Right atrium auricular region (tissue), 2 donors: ENCODE results near the gene CRELD2. TPM values are rescaled to one million over a fixed set of nuclear protein-coding genes. Genes with fewer than 3 reads are reported as not detected.
A peak's percentile ranks its signal among the peaks of the same experiment; 100 is the strongest.

ENCODE experiments used
- DNase-seq: peaks from one replicate; pipeline ENCODE4 v3.0.0-alpha.2; 2019; ENCODE audit warnings: low spot score
- H3K27ac ChIP-seq, 2 donors: fragments of 200-600 bp; sonication (generic); 1 replicate in 1 of 2; 2 replicates in 1 of 2; pipeline ENCODE4 v1.5.1; 2016 to 2019
- H3K27me3 ChIP-seq, 2 donors: fragments of 200-600 bp; sonication (generic); one replicate each; pipeline versions ENCODE4 v1.5.1 to v1.6.0; 2017 to 2019
- H3K36me3 ChIP-seq: fragments of 200-600 bp; sonication (generic); one replicate; pipeline ENCODE4 v1.5.1; 2016
- H3K4me1 ChIP-seq, 2 donors: fragments of 200-600 bp; sonication (generic); one replicate each; pipeline versions ENCODE4 v1.5.1 to v1.6.0; 2017 to 2019
- H3K4me3 ChIP-seq, 2 donors: fragments of 200-600 bp; sonication (generic); 1 replicate in 1 of 2; 2 replicates in 1 of 2; pipeline ENCODE4 v1.5.1; 2017 to 2019; ENCODE audit warnings: mild to moderate bottlenecking in 1 of 2, moderate library complexity in 1 of 2
- H3K9me3 ChIP-seq, 2 donors: fragments of 200-600 bp; sonication (generic); one replicate each; pipeline ENCODE4 v1.5.1; 2019
- total RNA-seq, 2 donors: library from RNA; depleted of rRNA; stranded (reverse); fragments of >200 nt; gene quantifications; one replicate each; pipeline ENCODE4 v1.1.0, GENCODE V29; 2016
- TF ChIP-seq, protein P1 (sequence below), 2 donors: fragments of 200-600 bp; sonication (generic); IDR thresholded peaks; one replicate each; pipeline ENCODE4 v1.5.1; 2019; ENCODE audit warnings: antibody characterized with exemption in 2 of 2

CRELD2 gene
- total RNA-seq, 2 donors from 2014 or later: 16.1 to 28.5 TPM

DNA sequence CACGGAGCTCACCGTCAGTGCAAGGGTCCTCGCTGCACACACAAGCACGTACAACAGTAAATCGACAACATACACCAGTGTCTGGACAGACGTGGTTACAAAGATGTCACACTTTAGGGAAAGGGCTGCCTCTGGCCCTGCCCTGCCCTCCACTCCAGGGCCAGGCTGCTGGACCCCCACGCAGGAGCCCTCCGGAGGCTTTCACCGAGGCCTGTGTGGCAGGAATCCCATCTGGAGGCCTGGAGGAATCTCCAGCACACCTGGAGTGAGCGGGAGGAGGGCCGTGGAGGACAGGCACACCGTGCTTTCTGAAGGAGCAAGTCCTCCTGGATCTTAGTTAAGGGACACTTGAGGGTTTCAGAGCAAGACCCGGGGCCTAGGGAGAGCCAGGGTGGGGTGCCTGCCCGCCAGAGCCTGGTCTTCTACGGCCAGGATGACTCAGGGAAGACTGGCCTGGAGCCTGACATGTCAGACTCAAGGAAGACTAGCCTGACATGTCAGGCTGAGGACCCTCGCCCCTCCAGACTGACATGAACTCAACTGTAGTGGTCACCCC, 40.0 kb downstream of the CRELD2 start:
- no peak overlapping the region for H3K4me3 ChIP-seq
- peaks cover 0 to 57% of the 10 kb centered on the region in 2 donors for H3K4me1 ChIP-seq
- DNase-seq: no peak
- peak overlapping the region; percentile 7 to 98 for H3K27ac ChIP-seq
- TF ChIP-seq, protein P1, sequence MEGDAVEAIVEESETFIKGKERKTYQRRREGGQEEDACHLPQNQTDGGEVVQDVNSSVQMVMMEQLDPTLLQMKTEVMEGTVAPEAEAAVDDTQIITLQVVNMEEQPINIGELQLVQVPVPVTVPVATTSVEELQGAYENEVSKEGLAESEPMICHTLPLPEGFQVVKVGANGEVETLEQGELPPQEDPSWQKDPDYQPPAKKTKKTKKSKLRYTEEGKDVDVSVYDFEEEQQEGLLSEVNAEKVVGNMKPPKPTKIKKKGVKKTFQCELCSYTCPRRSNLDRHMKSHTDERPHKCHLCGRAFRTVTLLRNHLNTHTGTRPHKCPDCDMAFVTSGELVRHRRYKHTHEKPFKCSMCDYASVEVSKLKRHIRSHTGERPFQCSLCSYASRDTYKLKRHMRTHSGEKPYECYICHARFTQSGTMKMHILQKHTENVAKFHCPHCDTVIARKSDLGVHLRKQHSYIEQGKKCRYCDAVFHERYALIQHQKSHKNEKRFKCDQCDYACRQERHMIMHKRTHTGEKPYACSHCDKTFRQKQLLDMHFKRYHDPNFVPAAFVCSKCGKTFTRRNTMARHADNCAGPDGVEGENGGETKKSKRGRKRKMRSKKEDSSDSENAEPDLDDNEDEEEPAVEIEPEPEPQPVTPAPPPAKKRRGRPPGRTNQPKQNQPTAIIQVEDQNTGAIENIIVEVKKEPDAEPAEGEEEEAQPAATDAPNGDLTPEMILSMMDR (IDR thresholded peaks at IDR 0.05): no peak
- peaks cover 20% of the 10 kb centered on the region for H3K36me3 ChIP-seq
- H3K27me3 ChIP-seq: no peaks in the 10 kb centered on the region
- no peaks in the 10 kb centered on the region for H3K9me3 ChIP-seq

- peaks cover 27% of the 10 kb centered on the region for H3K36me3 ChIP-seq
- DNase-seq: no peak
- no peaks in the 10 kb centered on the region for H3K9me3 ChIP-seq
- TF ChIP-seq, protein P1 (IDR thresholded peaks at IDR 0.05): no peak
- H3K27ac ChIP-seq: peak overlapping the region; percentile 96 to 98
- H3K4me1 ChIP-seq: peaks cover 0 to 57% of the 10 kb centered on the region in 2 donors
- peak overlapping the region; percentile 80 to 83 for H3K4me3 ChIP-seq
- no peaks in the 10 kb centered on the region for H3K27me3 ChIP-seq
These were observed 40.7 kb downstream of the CRELD2 start for GRCh38 chr22:49958931-49959781.

- DNase-seq: no peak
These were observed 41.3 kb downstream of the CRELD2 start for GRCh38 chr22:49959782-49960158.

DNA sequence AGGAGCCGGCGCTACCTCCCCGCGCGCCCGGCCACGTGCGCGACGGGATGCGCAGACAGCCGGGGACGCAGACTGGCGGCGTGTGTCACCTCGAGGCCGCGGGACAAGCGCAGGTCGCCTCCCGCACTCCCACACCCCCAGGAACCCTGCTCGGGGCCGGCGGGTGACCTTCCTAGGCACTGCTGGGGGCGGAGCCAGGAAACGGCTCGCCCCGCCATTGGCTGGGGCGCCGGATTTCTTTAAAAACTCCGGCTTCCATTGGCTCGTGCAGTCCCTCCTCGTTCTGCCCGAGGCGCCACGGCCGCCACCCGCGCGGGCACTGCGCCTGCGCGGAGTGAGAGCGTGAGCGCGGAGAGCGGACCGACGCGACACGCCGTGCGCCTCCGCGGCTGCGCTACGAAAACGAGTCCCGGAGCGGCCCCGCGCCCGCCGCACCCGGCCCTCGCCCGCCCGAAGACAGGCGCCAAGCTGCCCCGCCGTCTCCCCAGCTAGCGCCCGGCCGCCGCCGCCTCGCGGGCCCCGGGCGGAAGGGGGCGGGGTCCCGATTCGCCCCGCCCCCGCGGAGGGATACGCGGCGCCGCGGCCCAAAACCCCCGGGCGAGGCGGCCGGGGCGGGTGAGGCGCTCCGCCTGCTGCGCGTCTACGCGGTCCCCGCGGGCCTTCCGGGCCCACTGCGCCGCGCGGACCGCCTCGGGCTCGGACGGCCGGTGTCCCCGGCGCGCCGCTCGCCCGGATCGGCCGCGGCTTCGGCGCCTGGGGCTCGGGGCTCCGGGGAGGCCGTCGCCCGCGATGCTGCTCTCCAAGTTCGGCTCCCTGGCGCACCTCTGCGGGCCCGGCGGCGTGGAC, 41.9 kb downstream of the CRELD2 start, which contains the start of gene PIM3:
Gene PIM3 (plus strand): TSS at position 614 of the 846 bp plus-strand sequence. CDS start 176 bp downstream, at position 790.
- TF ChIP-seq, protein P1 (IDR thresholded peaks at IDR 0.05): no peak
- peaks cover 0 to 57% of the 10 kb centered on the region in 2 donors for H3K4me1 ChIP-seq

More at GRCh38 chr22:49959782-49960158, 41.3 kb downstream of the CRELD2 start:
- peak overlapping the region; percentile 80 to 83 for H3K4me3 ChIP-seq
- no peaks in the 10 kb centered on the region for H3K9me3 ChIP-seq
- H3K27ac ChIP-seq: peak overlapping the region; percentile 96 to 98
- TF ChIP-seq, protein P1 (IDR thresholded peaks at IDR 0.05): no peak
- no peaks in the 10 kb centered on the region for H3K27me3 ChIP-seq
- H3K4me1 ChIP-seq: peaks cover 0 to 57% of the 10 kb centered on the region in 2 donors
- peaks cover 30% of the 10 kb centered on the region for H3K36me3 ChIP-seq

DNA sequence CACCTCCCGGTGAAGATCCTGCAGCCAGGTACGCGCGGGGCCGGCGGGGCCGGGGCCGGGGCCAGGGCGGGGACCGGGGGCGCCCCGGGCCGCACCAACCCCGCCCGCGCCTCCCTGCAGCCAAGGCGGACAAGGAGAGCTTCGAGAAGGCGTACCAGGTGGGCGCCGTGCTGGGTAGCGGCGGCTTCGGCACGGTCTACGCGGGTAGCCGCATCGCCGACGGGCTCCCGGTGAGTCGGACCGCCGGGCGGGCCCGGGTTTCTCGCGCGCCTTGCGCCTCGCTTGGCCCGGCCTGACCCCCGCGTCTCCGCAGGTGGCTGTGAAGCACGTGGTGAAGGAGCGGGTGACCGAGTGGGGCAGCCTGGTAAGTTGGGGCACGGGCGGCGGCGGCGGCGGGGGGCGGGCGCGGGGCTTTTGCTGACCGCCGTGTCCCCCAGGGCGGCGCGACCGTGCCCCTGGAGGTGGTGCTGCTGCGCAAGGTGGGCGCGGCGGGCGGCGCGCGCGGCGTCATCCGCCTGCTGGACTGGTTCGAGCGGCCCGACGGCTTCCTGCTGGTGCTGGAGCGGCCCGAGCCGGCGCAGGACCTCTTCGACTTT, 42.7 kb downstream of the CRELD2 start:
- no peaks in the 10 kb centered on the region for H3K9me3 ChIP-seq
- peak overlapping the region; percentile 96 to 98 for H3K27ac ChIP-seq
- H3K4me1 ChIP-seq: peaks cover 0 to 60% of the 10 kb centered on the region in 2 donors
- peaks cover 30% of the 10 kb centered on the region for H3K36me3 ChIP-seq
- no peak for DNase-seq
- no peaks in the 10 kb centered on the region for H3K27me3 ChIP-seq
- peak overlapping the region; percentile 80 to 83 for H3K4me3 ChIP-seq
- TF ChIP-seq, protein P1 (IDR thresholded peaks at IDR 0.05): no peak

More for the DNA sequence above, 41.9 kb downstream of the CRELD2 start, which contains the start of gene PIM3:
- no peaks in the 10 kb centered on the region for H3K9me3 ChIP-seq
- H3K27ac ChIP-seq: peak within 1 kb of the TSS; percentile 96 to 98
- peaks cover 30% of the 10 kb centered on the region for H3K36me3 ChIP-seq
- peak within 1 kb of the TSS; percentile 80 to 83 for H3K4me3 ChIP-seq
- no peaks in the 10 kb centered on the region for H3K27me3 ChIP-seq
- DNase-seq: peak; percentile 96
